HCT116 (cell line): ENCODE data around the gene SMDT1. TPM values are rescaled to one million over a fixed set of nuclear protein-coding genes. Genes with fewer than 3 reads are reported as not detected.

Experiments used
- ATAC-seq: fragments of 200-7000 bp; cut with Tn5 transposase; 2 replicates; pipeline ENCODE4 v1.9.1; 2020; ENCODE audit warnings: mild to moderate bottlenecking, moderate library complexity
- BruUV-seq: library from RNA; stranded (reverse); fragments of 400-500 nt; replicated peaks from 2 replicates; lab custom pipeline; 2021; lab: Mats Ljungman, UMichigan
- CTCF ChIA-PET: fragments of 300-600 bp; sonication (Branson Sonifier 250); formaldehyde crosslinking; loops from one replicate; lab custom pipeline; 2021; ENCODE audit warnings: antibody characterized with exemption; lab: Charles Lee
- POLR2A ChIA-PET: fragments of 300-600, 350-600 bp; sonication (Branson Sonifier 250); formaldehyde crosslinking; loops from one replicate; lab custom pipeline; 2021; ENCODE audit warnings: antibody characterized with exemption; lab: Charles Lee
- RAD21 ChIA-PET, 2 experiments: fragments of 300-600 bp; sonication (Branson Sonifier 250); formaldehyde crosslinking; loops; one replicate each; lab custom pipeline; 2023; ENCODE audit warnings: low total read pairs in 2 of 2; ENCODE audit not compliant: uncharacterized antibody in 2 of 2, unreplicated experiment in 2 of 2, low non-redundant PET in 1 of 2; lab: Charles Lee
- DNase-seq: peaks from one replicate; pipeline ENCODE4 v3.0.0-alpha.2; 2010; ENCODE audit warnings: low read depth, low spot score
- H2AFZ ChIP-seq: fragments of 200-600 bp; shearing (Covaris generic), sonication (generic); 2 replicates; pipeline ENCODE4 v1.6.1; 2017; ENCODE audit warnings: low read depth, mixed run types, mixed read lengths, antibody characterized with exemption, low read length; ENCODE audit not compliant: poor library complexity, severe bottlenecking
- H3K27ac ChIP-seq: 2 replicates; pipeline ENCODE4 v1.5.1; 2012; ENCODE audit warnings: low read depth, low read length
- H3K27me3 ChIP-seq: fragments of 200-600 bp; sonication (generic); 2 replicates; pipeline ENCODE4 v1.6.1; 2016; ENCODE audit warnings: mixed run types, low read length, mixed read lengths; ENCODE audit not compliant: insufficient read depth
- H3K36me3 ChIP-seq, 2 experiments: fragments of 200-500 bp in 1 of 2; fragments of 200-600 bp in 1 of 2; sonication (Bioruptor generic) in 1 of 2; sonication (generic) in 1 of 2; 2 replicates each; pipeline versions ENCODE4 v1.5.1 to v1.6.1; 2014 to 2016; ENCODE audit warnings: low read length in 2 of 2, inconsistent platforms in 1 of 2, mixed read lengths in 1 of 2, mixed run types in 1 of 2; ENCODE audit not compliant: insufficient read depth in 2 of 2, control insufficient read depth in 1 of 2
- H3K4me1 ChIP-seq, 2 experiments: fragments of 200-600 bp in 1 of 2; sonication (generic) in 1 of 2; 2 replicates each; pipeline versions ENCODE4 v1.5.1 to v1.6.1; 2012 to 2017; ENCODE audit warnings: low read length in 2 of 2, inconsistent platforms in 1 of 2, mild to moderate bottlenecking in 1 of 2, mixed read lengths in 1 of 2, mixed run types in 1 of 2, moderate library complexity in 1 of 2; ENCODE audit not compliant: insufficient read depth in 2 of 2, control insufficient read depth in 1 of 2
- H3K4me2 ChIP-seq: fragments of 200-600 bp; sonication (generic); 2 replicates; pipeline ENCODE4 v1.6.1; 2017; ENCODE audit warnings: mixed run types, low read length, mixed read lengths
- H3K4me3 ChIP-seq, 2 experiments: fragments of 200-600 bp in 1 of 2; sonication (generic) in 1 of 2; replicated peaks in 1 of 2; 2 replicates each; pipeline ENCODE4 v1.5.1; 2011 to 2016; ENCODE audit warnings: low read length in 2 of 2, control low read depth in 1 of 2, low read depth in 1 of 2, mild to moderate bottlenecking in 1 of 2, mixed read lengths in 1 of 2, mixed run types in 1 of 2
- H3K79me2 ChIP-seq: fragments of 200-600 bp; sonication (generic); 2 replicates; pipeline ENCODE4 v1.6.1; 2017; ENCODE audit warnings: mild to moderate bottlenecking, mixed run types, low read length, moderate library complexity, mixed read lengths; ENCODE audit not compliant: insufficient read depth
- H3K9ac ChIP-seq: fragments of 200-600 bp; sonication (generic); 2 replicates; pipeline ENCODE4 v1.6.1; 2016; ENCODE audit warnings: low read length, mixed read lengths
- H3K9me2 ChIP-seq: fragments of 200-600 bp; sonication (generic), shearing (Covaris generic); 2 replicates; pipeline ENCODE4 v1.6.1; 2017; ENCODE audit warnings: mixed run types, mild to moderate bottlenecking, moderate library complexity; ENCODE audit not compliant: insufficient read depth
- H3K9me3 ChIP-seq, 2 experiments: fragments of 200-500 bp in 1 of 2; fragments of 200-600 bp in 1 of 2; sonication (Bioruptor generic) in 1 of 2; sonication (generic) in 1 of 2; 2 replicates each; pipeline ENCODE4 v1.6.1; 2014 to 2017; ENCODE audit warnings: low read length in 2 of 2, mixed read lengths in 2 of 2, inconsistent platforms in 1 of 2, low read depth in 1 of 2, mild to moderate bottlenecking in 1 of 2, mixed run types in 1 of 2, moderate library complexity in 1 of 2; ENCODE audit not compliant: control insufficient read depth in 1 of 2, insufficient read depth in 1 of 2
- H4K20me1 ChIP-seq: fragments of 200-600 bp; sonication (generic), shearing (Covaris generic); 2 replicates; pipeline ENCODE4 v1.6.1; 2017; ENCODE audit warnings: mixed run types, mild to moderate bottlenecking, moderate library complexity; ENCODE audit not compliant: insufficient read depth
- ATF3 ChIP-seq: IDR thresholded peaks from 2 replicates; pipeline ENCODE4 v1.6.1; 2012
- CBX3 ChIP-seq: IDR thresholded peaks from 2 replicates; pipeline ENCODE4 v1.6.1; 2012; ENCODE audit warnings: low read depth
- CTCF ChIP-seq, 3 experiments: fragments of 200-600 bp in 1 of 3; sonication (generic) in 1 of 3; IDR thresholded peaks in 2 of 3; conservative IDR thresholded peaks in 1 of 3; 2 replicates each; pipeline ENCODE4 v1.5.1; 2012 to 2017; ENCODE audit warnings: low read depth in 2 of 3, low read length in 2 of 3, antibody characterized with exemption in 1 of 3, borderline replicate concordance in 1 of 3, control low read depth in 1 of 3, mild to moderate bottlenecking in 1 of 3, mixed read lengths in 1 of 3, mixed run types in 1 of 3, moderate library complexity in 1 of 3; ENCODE audit not compliant: insufficient read depth in 1 of 3
- EGR1 ChIP-seq: IDR thresholded peaks from 2 replicates; pipeline ENCODE4 v1.6.1; 2012; ENCODE audit warnings: low read depth
- EZH2phosphoT487 ChIP-seq: fragments of 200-600 bp; IDR thresholded peaks from 2 replicates; pipeline ENCODE4 v1.6.1; 2018; ENCODE audit warnings: antibody characterized with exemption, borderline replicate concordance
- FOSL1 ChIP-seq: IDR thresholded peaks from 2 replicates; pipeline ENCODE4 v1.6.1; 2012; ENCODE audit warnings: low read depth
- POLR2A ChIP-seq: IDR thresholded peaks from 2 replicates; pipeline ENCODE4 v1.7.0; 2011; ENCODE audit warnings: borderline replicate concordance; ENCODE audit not compliant: insufficient read depth, insufficient read length; ENCODE audit errors: extremely low read depth
- POLR2AphosphoS5 ChIP-seq: IDR thresholded peaks from 2 replicates; pipeline ENCODE4 v1.6.1; 2011; ENCODE audit warnings: mild to moderate bottlenecking, low read depth, low read length, moderate library complexity
- TCF7L2 ChIP-seq: IDR thresholded peaks from 2 replicates; pipeline ENCODE4 v1.7.0; 2011; ENCODE audit warnings: borderline replicate concordance, inconsistent platforms; ENCODE audit not compliant: insufficient read depth, insufficient read length; ENCODE audit errors: extremely low read depth
- YY1 ChIP-seq: IDR thresholded peaks from 2 replicates; pipeline ENCODE4 v1.6.1; 2011; ENCODE audit warnings: low read length, low read depth, moderate library complexity, mild to moderate bottlenecking; ENCODE audit not compliant: insufficient replicate concordance; ENCODE audit errors: extremely low read depth
- ZNF274 ChIP-seq: fragments of 200-500 bp; sonication (Bioruptor generic); IDR thresholded peaks from 2 replicates; pipeline ENCODE4 v1.6.1; 2014; ENCODE audit warnings: mild to moderate bottlenecking, low read depth, low read length, inconsistent platforms
- intact Hi-C: fragments of 100-400 bp; cut with micrococcal nuclease; formaldehyde crosslinking; loops from 2 replicates; pipeline ENCODE4 v1.10.0; 2022
- total RNA-seq: library from RNA; stranded (reverse); gene quantifications from one replicate; pipeline ENCODE4 v1.2.1, GENCODE V29; 2021; ENCODE audit not compliant: unreplicated experiment

SMDT1 gene
- total RNA-seq, 1 experiment from 2014 or later, result 51.9 TPM

GRCh38 chr22:42033263-42034181 lies 46.0 kb upstream of the SMDT1 start:
- H3K79me2 ChIP-seq, result no peaks in the 10 kb centered on the region
- POLR2A ChIA-PET, result no interaction called here
- BruUV-seq, result no TSS peak
- H3K4me2 ChIP-seq, result no peak overlapping the region
- H3K27me3 ChIP-seq, result no peaks in the 10 kb centered on the region
- H3K9me2 ChIP-seq, result no peaks in the 10 kb centered on the region
- DNase-seq (no peak), ATAC-seq (no peak)
- RAD21 ChIA-PET, result no interaction called here
- no peak overlapping the region for H3K4me3 ChIP-seq
- H4K20me1 ChIP-seq, result no peaks in the 10 kb centered on the region
- H3K36me3 ChIP-seq, result no peaks in the 10 kb centered on the region
- H3K4me1 ChIP-seq, result no peaks in the 10 kb centered on the region
- TF ChIP-seq CBX3 (0 out of 2 replicates have a peak, but pooled peaks have one; percentile 20), FOSL1 (no peak)
- TF ChIP-seq, all 23 proteins: peak for 1
- CTCF ChIA-PET, result no interaction called here
- Histone ChIP-seq H3K9me3 (peaks cover 4 to 11% of the 10 kb centered on the region in 2 experiments; a peak in 2 of 4 replicates), H3K9ac (no peak overlapping the region), H2AFZ (no peak overlapping the region), H3K27ac (no peak overlapping the region)
- intact Hi-C loops, result no loop called here

GRCh38 chr22:42035256-42035655 lies 44.2 kb upstream of the SMDT1 start:
- H3K27me3 ChIP-seq, result no peaks in the 10 kb centered on the region
- no peak overlapping the region for H3K4me2 ChIP-seq
- no TSS peak for BruUV-seq
- ChIA-PET CTCF (no interaction called here), POLR2A (no interaction called here), RAD21 (no interaction called here)
- H3K9me2 ChIP-seq, result no peaks in the 10 kb centered on the region
- H3K4me3 ChIP-seq, result no peak overlapping the region
- TF ChIP-seq POLR2AphosphoS5, result no peak
- no peak for TF ChIP-seq TCF7L2
- TF ChIP-seq ZNF274, result no peak
- TF ChIP-seq POLR2A, result no peak
- no peak for TF ChIP-seq EGR1
- TF ChIP-seq ATF3, result no peak
- no peak for TF ChIP-seq CTCF (IDR thresholded peaks at IDR 0.05 in 2 of 3, conservative IDR thresholded peaks at IDR 0.05 in 1 of 3; ENCODE audit: borderline replicate concordance in 1 of 3, insufficient read depth in 1 of 3, low read depth in 2 of 3, low read length in 2 of 3)
- TF ChIP-seq YY1, result no peak
- no peak for TF ChIP-seq EZH2phosphoT487
- no peak overlapping the region for H3K27ac ChIP-seq
- no peaks in the 10 kb centered on the region for H3K4me1 ChIP-seq
- DNase-seq (no peak), ATAC-seq (no peak)
- intact Hi-C loops, result no loop called here
- no peak overlapping the region for H2AFZ ChIP-seq
- H3K36me3 ChIP-seq, result no peaks in the 10 kb centered on the region
- H3K9ac ChIP-seq, result no peak overlapping the region
- peaks cover 4 to 11% of the 10 kb centered on the region in 2 experiments; a peak in 2 of 4 replicates for H3K9me3 ChIP-seq
- H4K20me1 ChIP-seq, result no peaks in the 10 kb centered on the region
- no peaks in the 10 kb centered on the region for H3K79me2 ChIP-seq
